K562 (cell line): Measurements from ENCODE around the gene VENTX. TPM values are rescaled to one million over a fixed set of nuclear protein-coding genes. Genes with fewer than 3 reads are reported as not detected.

Experiments used
- ATAC-seq: fragments of 200-7000 bp; cut with Tn5 transposase; 3 replicates; pipeline ENCODE4 v1.9.1; 2020; ENCODE audit warnings: moderate library complexity
- BruUV-seq: library from RNA; stranded (reverse); fragments of 400-500 nt; replicated peaks from 2 replicates; lab custom pipeline; 2021; lab: Mats Ljungman, UMichigan
- CTCF ChIA-PET: fragments of 300-600 bp; formaldehyde crosslinking; extraction: SDS; loops from one replicate; lab custom pipeline; 2021; ENCODE audit warnings: low intra/inter-chr PET ratio; lab: Yijun Ruan, JAX
- POLR2A ChIA-PET: fragments of 300-600, 350-650 bp; sonication (Branson Sonifier 250); formaldehyde crosslinking; extraction: SDS; loops from one replicate; lab custom pipeline; 2021; ENCODE audit warnings: antibody characterized with exemption, inconsistent platforms; lab: Yijun Ruan, JAX
- DNase-seq, 4 experiments: peaks; one replicate each; pipeline versions ENCODE4 v3.0.0 to v3.0.0-alpha.2; 2011 to 2018; ENCODE audit warnings: low spot score in 3 of 4, mixed read lengths in 3 of 4; ENCODE audit errors: extremely low read depth in 1 of 4
- FAIRE-seq: peaks from 2 replicates; lab custom pipeline; 2011; peaks lifted over from hg19 to GRCh38; lab: Jason Lieb, UNC
- H2AFZ ChIP-seq: 2 replicates; pipeline ENCODE4 v1.6.0; 2011; ENCODE audit warnings: low read depth, low read length, control low read depth, inconsistent platforms
- H3K27ac ChIP-seq: fragments of 200-600 bp; 3 replicates; pipeline ENCODE4 v1.8.0; 2011; ENCODE audit warnings: low read depth, mild to moderate bottlenecking, control low read depth, inconsistent platforms, low read length, moderate library complexity, mixed read lengths; ENCODE audit errors: extremely low read depth
- H3K27me3 ChIP-seq, 2 experiments: fragments of 300-600 bp in 1 of 2; 2 replicates in 1 of 2; 3 replicates in 1 of 2; pipeline versions ENCODE4 v1.6.0 to v1.8.0; 2011; ENCODE audit warnings: inconsistent platforms in 2 of 2, low read length in 2 of 2, mild to moderate bottlenecking in 1 of 2, mixed read lengths in 1 of 2, moderate library complexity in 1 of 2; ENCODE audit not compliant: control insufficient read depth in 2 of 2, insufficient read depth in 2 of 2
- H3K36me3 ChIP-seq: fragments of 300-600 bp; 3 replicates; pipeline ENCODE4 v1.8.0; 2011; ENCODE audit warnings: mild to moderate bottlenecking, low read length, inconsistent platforms; ENCODE audit not compliant: control insufficient read depth, insufficient read depth
- H3K4me1 ChIP-seq, 2 experiments: fragments of 200-600 bp in 1 of 2; replicated peaks in 1 of 2; 2 replicates in 1 of 2; 3 replicates in 1 of 2; pipeline versions ENCODE4 v1.5.1 to v1.8.0; 2011; ENCODE audit warnings: inconsistent platforms in 2 of 2, low read length in 2 of 2, mild to moderate bottlenecking in 1 of 2, mixed read lengths in 1 of 2, moderate library complexity in 1 of 2; ENCODE audit not compliant: control insufficient read depth in 2 of 2, insufficient read depth in 2 of 2
- H3K4me2 ChIP-seq: 2 replicates; pipeline ENCODE4 v1.6.1; 2011; ENCODE audit warnings: low read length, control low read depth, inconsistent platforms, mixed read lengths; ENCODE audit not compliant: insufficient read depth
- H3K4me3 ChIP-seq: fragments of 200-600 bp; sonication (generic), shearing (Covaris generic); 2 replicates; pipeline ENCODE4 v1.5.1; 2016; ENCODE audit warnings: control low read depth, inconsistent platforms
- H3K79me2 ChIP-seq: fragments of 200-600 bp; 3 replicates; pipeline ENCODE4 v1.8.0; 2011; ENCODE audit warnings: low read length, inconsistent platforms; ENCODE audit not compliant: control insufficient read depth, insufficient read depth
- H3K9ac ChIP-seq, 2 experiments: 2 replicates each; pipeline versions ENCODE4 v1.6.0 to v1.6.1; 2011; ENCODE audit warnings: low read depth in 2 of 2, low read length in 2 of 2, control low read depth in 1 of 2, inconsistent platforms in 1 of 2, mild to moderate bottlenecking in 1 of 2, mixed read lengths in 1 of 2; ENCODE audit not compliant: insufficient read depth in 1 of 2
- H3K9me1 ChIP-seq: one replicate; pipeline ENCODE4 v1.6.0; 2011; ENCODE audit warnings: inconsistent platforms, mild to moderate bottlenecking, low read length, moderate library complexity; ENCODE audit not compliant: control insufficient read depth, insufficient read depth
- H3K9me3 ChIP-seq: replicated peaks from 2 replicates; pipeline ENCODE4 v1.5.1; 2011; ENCODE audit warnings: low read depth, low read length, inconsistent platforms; ENCODE audit not compliant: control insufficient read depth, insufficient read depth
- H4K20me1 ChIP-seq: replicated peaks from 2 replicates; pipeline ENCODE4 v1.6.1; 2011; ENCODE audit warnings: low read length, inconsistent platforms, mixed read lengths; ENCODE audit not compliant: control insufficient read depth, insufficient read depth
- ARHGAP35 ChIP-seq: fragments of 450-650 bp; IDR thresholded peaks from 2 replicates; pipeline ENCODE4 v1.6.1; 2018; ENCODE audit not compliant: partially characterized antibody
- CHD4 ChIP-seq: fragments of 200-600 bp; sonication (generic); IDR thresholded peaks from 3 replicates; pipeline ENCODE4 v1.6.1; 2012; ENCODE audit warnings: low read depth, mild to moderate bottlenecking, mixed read lengths, low read length, inconsistent platforms; ENCODE audit not compliant: insufficient read depth, insufficient replicate concordance, poor library complexity, severe bottlenecking
- CREB3L1 ChIP-seq: fragments of 450-650 bp; IDR thresholded peaks from 2 replicates; pipeline ENCODE4 v1.6.1; 2014; ENCODE audit warnings: low read depth, mild to moderate bottlenecking, moderate library complexity, borderline replicate concordance
- CREBBP ChIP-seq: IDR thresholded peaks from one replicate; pipeline ENCODE4 v1.6.1; 2012; ENCODE audit warnings: low read depth, mild to moderate bottlenecking, control low read depth, inconsistent platforms, low read length
- DMBX1 ChIP-seq: fragments of 250-450 bp; sonication (Bioruptor Pico); IDR thresholded peaks from 2 replicates; pipeline ENCODE4 v1.8.0; 2022; ENCODE audit warnings: inconsistent platforms, mild to moderate bottlenecking, moderate library complexity, borderline replicate concordance
- GABPB2 ChIP-seq: fragments of 250-450 bp; sonication (Bioruptor Pico); conservative IDR thresholded peaks from 2 replicates; pipeline ENCODE4 v1.5.1; 2021; ENCODE audit warnings: mild to moderate bottlenecking
- JUND ChIP-seq, 2 experiments: IDR thresholded peaks; 2 replicates in 1 of 2; 3 replicates in 1 of 2; pipeline ENCODE4 v1.6.1; 2011; ENCODE audit warnings: borderline replicate concordance in 2 of 2, low read depth in 2 of 2, low read length in 2 of 2, improper control_type of control experiment in 1 of 2, missing biosample characterization in 1 of 2, missing genetic modification characterization in 1 of 2, missing genetic modification reagents in 1 of 2
- KDM2B ChIP-seq: fragments of 250-450 bp; sonication (Bioruptor Pico); IDR thresholded peaks from 2 replicates; pipeline ENCODE4 v1.8.0; 2021; ENCODE audit warnings: mild to moderate bottlenecking, moderate library complexity
- KLF6 ChIP-seq: fragments of 250-450 bp; sonication (Bioruptor Pico); IDR thresholded peaks from 2 replicates; pipeline ENCODE4 v1.4.0; 2020; ENCODE audit warnings: mild to moderate bottlenecking, moderate library complexity, borderline replicate concordance
- PRMT5 ChIP-seq: sonication (generic); formaldehyde crosslinking; IDR thresholded peaks from 2 replicates; pipeline ENCODE4 v1.5.0; 2020; ENCODE audit warnings: missing genetic modification reagents
- PTTG1 ChIP-seq: fragments of 450-650 bp; IDR thresholded peaks from 2 replicates; pipeline ENCODE4 v1.6.1; 2016; ENCODE audit warnings: low read depth, mild to moderate bottlenecking, missing genetic modification characterization, missing compliant biosample characterization
- PYGO2 ChIP-seq: fragments of 450-650 bp; IDR thresholded peaks from 2 replicates; pipeline ENCODE4 v1.6.1; 2016; ENCODE audit warnings: mild to moderate bottlenecking, missing genetic modification characterization, moderate library complexity, missing compliant biosample characterization
- SRSF7 ChIP-seq: fragments of 200-400 bp; formaldehyde crosslinking; optimal IDR thresholded peaks from 2 replicates; pipeline ENCODE3; 2017; ENCODE audit warnings: mild to moderate bottlenecking, low read depth, low read length
- ZNF282 ChIP-seq: sonication (generic); formaldehyde crosslinking; IDR thresholded peaks from 2 replicates; pipeline ENCODE4 v1.8.1; 2023; ENCODE audit warnings: missing genetic modification reagents
- ZNF311 ChIP-seq: fragments of 250-450 bp; sonication (Bioruptor Pico); IDR thresholded peaks from 2 replicates; pipeline ENCODE4 v1.4.0; 2020; ENCODE audit warnings: mild to moderate bottlenecking, moderate library complexity
- ZNF395 ChIP-seq: fragments of 200-800 bp; sonication (Bioruptor generic); IDR thresholded peaks from 2 replicates; pipeline ENCODE4 v1.6.1; 2017; ENCODE audit warnings: missing genetic modification characterization, missing compliant biosample characterization
- ZNF644 ChIP-seq: fragments of 200-800 bp; sonication (Bioruptor generic); IDR thresholded peaks from 2 replicates; pipeline ENCODE4 v1.6.1; 2016; ENCODE audit warnings: low read depth, missing genetic modification characterization, missing compliant biosample characterization
- ZSCAN32 ChIP-seq: fragments of 450-650 bp; formaldehyde crosslinking; IDR thresholded peaks from 2 replicates; pipeline ENCODE4 v1.4.0; 2020; ENCODE audit warnings: mild to moderate bottlenecking, moderate library complexity
- WGBS: fragments of 100-300 bp; shearing (Covaris generic); methylation state at CpG from one replicate; pipeline ENCODE4 v1.1.6; 2016; ENCODE audit warnings: low coverage, mixed read lengths; ENCODE audit not compliant: insufficient coverage; ENCODE audit errors: missing lambda C conversion rate; 5-methylcytosine and 5-hydroxymethylcytosine counted together
- in situ Hi-C: fragments of 300-500 bp; cut with MboI; formaldehyde crosslinking; loops from 4 replicates; pipeline ENCODE4 v1.15.0; 2018; ENCODE audit warnings: inconsistent platforms, mixed read lengths
- intact Hi-C: fragments of 100-400 bp; cut with micrococcal nuclease; formaldehyde crosslinking; loops from 2 replicates; pipeline ENCODE4 v1.14.2; 2022
- polyA plus RNA-seq, 8 experiments: library from polyadenylated mRNA; depleted of rRNA in 4 of 8; stranded (reverse) in 5 of 8; unstranded in 3 of 8; fragments of >200 nt; fragmentation: Nextera tagmentation in 2 of 8; fragmentation: Illumina TruSeq in 1 of 8; extraction: Ambion mirVana in 2 of 8; extraction: Trizol in 1 of 8; gene quantifications; 2 replicates each; pipeline versions ENCODE4 v1.2.1 to v1.2.3, GENCODE V29; 2011 to 2014; ENCODE audit warnings: inconsistent platforms in 1 of 8, missing spikeins in 1 of 8
- total RNA-seq, 7 experiments: library from RNA; depleted of rRNA in 6 of 7; stranded (reverse); fragments of >200 nt in 6 of 7; fragmentation: Illumina TruSeq in 2 of 7; extraction: Trizol in 2 of 7; gene quantifications; 2 replicates each; pipeline versions ENCODE4 v1.2.1 to v1.2.3, GENCODE V29; 2011 to 2021; ENCODE audit warnings: low replicate concordance in 1 of 7

Gene VENTX
- total and polyA plus RNA-seq, 9 of the 15 experiments (the other 6 are each of a cell fraction or from before 2014, with no cell fraction given), result 0.07 to 0.70 (median 0.20) TPM; not detected in 1

GRCh38 chr10:133201151-133201947 is 36.3 kb upstream of the VENTX start:
- Histone ChIP-seq H3K27ac (no peak overlapping the region), H3K36me3 (no peaks in the 10 kb centered on the region), H3K27me3 (peaks cover 16 to 75% of the 10 kb centered on the region in 2 experiments; a peak in 3 of 5 replicates), H3K9me3 (no peaks in the 10 kb centered on the region), H3K9me1 (no peaks in the 10 kb centered on the region), H3K4me3 (no peak overlapping the region), H4K20me1 (no peaks in the 10 kb centered on the region), H2AFZ (no peak overlapping the region), H3K79me2 (no peaks in the 10 kb centered on the region), H3K9ac (no peak overlapping the region), H3K4me2 (no peak overlapping the region), H3K4me1 (peaks cover 0 to 82% of the 10 kb centered on the region in 2 experiments; a peak in 2 of 5 replicates)
- ATAC-seq (no peak), DNase-seq (no peak), FAIRE-seq (no peak)
- WGBS, result 8% methylated on average over 37 of the region's 57 CpGs
- POLR2A ChIA-PET, result interaction anchor here (0.8 to 1.2 kb wide), 2 partner anchors 16 to 24 kb away, joined by 4 to 5 read pairs; no protein-coding TSS in a partner anchor
- in situ Hi-C loops (no loop called here), intact Hi-C loops (no loop called here)
- no TSS peak for BruUV-seq
- CTCF ChIA-PET, result interaction anchor here (0.8 kb wide), 1 partner anchor 23 kb away, joined by 4 read pairs; no protein-coding TSS in a partner anchor
- TF ChIP-seq PRMT5 (CRISPR knock-in tag) (no peak), CREBBP (no peak), KDM2B (CRISPR knock-in tag) (no peak), PYGO2 (tag) (no peak), ZNF311 (CRISPR knock-in tag) (no peak), ZNF282 (CRISPR knock-in tag) (no peak), ZSCAN32 (CRISPR knock-in tag) (no peak), PTTG1 (tag) (no peak), ARHGAP35 (no peak), DMBX1 (CRISPR knock-in tag) (no peak), JUND (IDR thresholded peaks at IDR 0.05; ENCODE audit: borderline replicate concordance, low read depth, low read length) (no peak), JUND (tag; IDR thresholded peaks at IDR 0.05; ENCODE audit: borderline replicate concordance, low read depth, low read length) (no peak), GABPB2 (CRISPR knock-in tag) (no peak), ZNF644 (tag) (no peak), KLF6 (no peak), ZNF395 (CRISPR knock-in tag) (no peak), SRSF7 (no peak), CREB3L1 (no peak), CHD4 (no peak)
